ENCODE results near the gene CASS4.

- no peak for TF ChIP-seq CTCF (IDR thresholded peaks at IDR 0.05)
- no peak for TF ChIP-seq POLR2A (IDR thresholded peaks at IDR 0.05)
- TF ChIP-seq POLR2AphosphoS5 (IDR thresholded peaks at IDR 0.05) = no peak
Measured at GRCh38 chr20:56381501-56381900, 30.6 kb upstream of the CASS4 start.
